IPS-18a (cell line): ENCODE data around the gene UBE2H.

Experiments
- H3K27ac ChIP-seq: one replicate; pipeline ENCODE4 v1.5.1; 2013; ENCODE audit warnings: low read length
- H3K27me3 ChIP-seq: one replicate; pipeline ENCODE4 v1.6.1; 2013; ENCODE audit warnings: mild to moderate bottlenecking, low read length; ENCODE audit not compliant: control insufficient read depth, insufficient read depth
- H3K36me3 ChIP-seq: one replicate; pipeline ENCODE4 v1.6.1; 2013; ENCODE audit warnings: low read depth, low read length; ENCODE audit not compliant: control insufficient read depth
- H3K4me1 ChIP-seq: one replicate; pipeline ENCODE4 v1.6.1; 2013; ENCODE audit warnings: low read depth, low read length; ENCODE audit not compliant: control insufficient read depth
- H3K4me3 ChIP-seq: one replicate; pipeline ENCODE4 v1.5.1; 2013; ENCODE audit warnings: low read length
- H3K9ac ChIP-seq: one replicate; pipeline ENCODE4 v1.6.1; 2013; ENCODE audit warnings: mild to moderate bottlenecking, low read length, moderate library complexity
- H3K9me3 ChIP-seq: one replicate; pipeline ENCODE4 v1.6.1; 2013; ENCODE audit warnings: low read depth, low read length; ENCODE audit not compliant: control insufficient read depth

Gene UBE2H

DNA sequence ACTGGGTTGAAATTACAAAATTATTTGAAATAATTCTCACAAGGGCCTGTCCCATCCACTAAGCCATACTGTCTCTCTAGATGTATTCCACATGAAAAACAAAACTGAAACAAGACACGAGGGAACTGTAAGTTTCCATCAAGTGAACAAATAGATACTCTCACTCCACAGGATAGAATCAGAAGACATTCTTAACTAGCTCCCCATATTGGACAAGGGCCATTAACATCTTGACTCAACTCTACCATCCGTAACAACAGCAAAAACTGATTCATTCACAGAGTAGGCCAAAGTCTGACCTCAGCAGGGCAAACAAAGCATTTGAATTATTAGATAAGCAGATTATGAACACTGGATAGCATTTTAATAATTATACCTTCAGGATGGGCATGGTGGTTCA lies 29.1 kb downstream of the UBE2H start:
- H3K4me1 ChIP-seq, result no peaks in the 10 kb centered on the region
- H3K27ac ChIP-seq, result no peak overlapping the region
- H3K9ac ChIP-seq, result no peak overlapping the region
- H3K36me3 ChIP-seq, result no peaks in the 10 kb centered on the region
- no peak overlapping the region for H3K4me3 ChIP-seq
- H3K9me3 ChIP-seq, result no peaks in the 10 kb centered on the region
- H3K27me3 ChIP-seq, result no peaks in the 10 kb centered on the region

DNA sequence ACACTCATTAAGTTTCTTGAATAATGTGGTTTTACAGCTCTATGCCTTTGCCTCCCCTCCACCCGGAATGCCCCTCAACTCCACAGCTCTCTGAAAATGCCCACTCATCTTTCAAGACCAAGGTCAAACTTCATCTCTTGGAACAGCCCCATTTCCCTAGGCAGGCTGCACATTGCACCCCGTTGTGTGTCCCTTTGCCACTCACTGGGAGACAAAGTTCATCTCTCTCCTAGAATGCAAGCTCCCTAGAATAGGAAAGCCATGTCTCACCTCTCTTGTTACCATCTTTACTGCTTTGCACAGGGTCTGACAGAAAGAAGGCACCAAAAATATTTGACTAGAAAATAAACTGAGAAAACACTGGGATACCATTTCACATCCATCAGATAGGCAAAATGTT lies 33.3 kb downstream of the UBE2H start:
- Histone ChIP-seq H3K4me3 (no peak overlapping the region), H3K27ac (no peak overlapping the region), H3K36me3 (no peaks in the 10 kb centered on the region), H3K27me3 (no peaks in the 10 kb centered on the region), H3K9me3 (no peaks in the 10 kb centered on the region), H3K9ac (no peak overlapping the region), H3K4me1 (peaks cover 9% of the 10 kb centered on the region)

GRCh38 chr7:129918922-129919321 lies 33.8 kb downstream of the UBE2H start:
- Histone ChIP-seq H3K4me3 (no peak overlapping the region), H3K36me3 (no peaks in the 10 kb centered on the region), H3K9me3 (no peaks in the 10 kb centered on the region), H3K27ac (no peak overlapping the region), H3K27me3 (no peaks in the 10 kb centered on the region), H3K4me1 (peaks cover 9% of the 10 kb centered on the region), H3K9ac (no peak overlapping the region)

GRCh38 chr7:129917934-129918333 lies 34.8 kb downstream of the UBE2H start:
- Histone ChIP-seq H3K27ac (no peak overlapping the region), H3K9ac (no peak overlapping the region), H3K4me1 (peaks cover 9% of the 10 kb centered on the region), H3K9me3 (no peaks in the 10 kb centered on the region), H3K36me3 (no peaks in the 10 kb centered on the region), H3K4me3 (no peak overlapping the region), H3K27me3 (no peaks in the 10 kb centered on the region)

GRCh38 chr7:129914536-129915272 lies 38.1 kb downstream of the UBE2H start:
- no peak overlapping the region for H3K4me3 ChIP-seq
- H3K36me3 ChIP-seq, result no peaks in the 10 kb centered on the region
- no peak overlapping the region for H3K27ac ChIP-seq
- no peak overlapping the region for H3K9ac ChIP-seq
- peaks cover 9% of the 10 kb centered on the region for H3K4me1 ChIP-seq
- H3K27me3 ChIP-seq, result no peaks in the 10 kb centered on the region
- H3K9me3 ChIP-seq, result no peaks in the 10 kb centered on the region

GRCh38 chr7:129913428-129913827 lies 39.3 kb downstream of the UBE2H start:
- Histone ChIP-seq H3K27me3 (no peaks in the 10 kb centered on the region), H3K27ac (no peak overlapping the region), H3K36me3 (no peaks in the 10 kb centered on the region), H3K4me3 (no peak overlapping the region), H3K4me1 (peaks cover 19% of the 10 kb centered on the region), H3K9ac (no peak overlapping the region), H3K9me3 (no peaks in the 10 kb centered on the region)

DNA sequence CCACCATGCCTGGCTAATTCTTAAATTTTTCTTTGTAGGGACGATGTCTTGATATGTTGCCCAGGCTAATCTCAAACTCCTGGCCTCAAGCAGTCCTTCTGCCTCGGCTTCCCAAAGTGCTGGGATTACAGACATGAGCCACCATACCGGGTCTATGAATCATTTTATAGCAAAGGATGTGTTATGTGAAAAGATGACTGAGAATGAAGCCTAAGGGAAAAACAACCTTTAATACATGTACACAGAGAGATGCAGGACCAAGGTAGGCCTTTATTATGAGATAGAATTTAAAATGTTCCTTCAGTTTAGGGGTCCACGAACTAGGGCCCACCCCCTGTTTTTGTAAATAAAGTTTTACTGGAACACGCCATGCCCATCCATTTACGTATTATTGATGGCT lies 41.0 kb downstream of the UBE2H start:
- no peaks in the 10 kb centered on the region for H3K9me3 ChIP-seq
- no peak overlapping the region for H3K4me3 ChIP-seq
- peaks cover 13% of the 10 kb centered on the region for H3K4me1 ChIP-seq
- H3K27ac ChIP-seq, result no peak overlapping the region
- no peak overlapping the region for H3K9ac ChIP-seq
- H3K36me3 ChIP-seq, result no peaks in the 10 kb centered on the region
- H3K27me3 ChIP-seq, result no peaks in the 10 kb centered on the region

- H3K9me3 ChIP-seq, result no peaks in the 10 kb centered on the region
- H3K9ac ChIP-seq, result no peak overlapping the region
- H3K4me3 ChIP-seq, result no peak overlapping the region
- H3K27ac ChIP-seq, result no peak overlapping the region
- peaks cover 13% of the 10 kb centered on the region for H3K4me1 ChIP-seq
- no peaks in the 10 kb centered on the region for H3K27me3 ChIP-seq
- no peaks in the 10 kb centered on the region for H3K36me3 ChIP-seq
Measured at GRCh38 chr7:129909669-129910068, 43.1 kb downstream of the UBE2H start.

DNA sequence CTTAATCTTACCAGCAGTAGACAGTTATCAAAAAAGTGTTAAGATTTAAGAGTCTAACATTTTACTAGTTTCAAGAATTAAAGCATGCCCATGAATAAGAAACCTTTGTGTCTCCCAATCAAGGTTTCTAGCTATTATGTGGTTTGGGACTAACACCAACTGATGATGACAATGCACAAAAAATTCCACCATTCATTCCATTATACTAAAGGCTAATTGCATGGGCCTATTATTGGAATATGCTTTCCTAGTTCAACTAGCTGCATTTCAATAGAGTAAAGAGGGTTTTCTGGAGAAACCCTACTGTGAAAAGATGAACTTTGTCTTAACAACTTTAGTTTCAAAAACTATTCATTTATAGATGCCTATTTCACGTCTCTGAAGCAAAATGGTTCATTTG lies 44.6 kb downstream of the UBE2H start:
- H3K4me3 ChIP-seq, result no peak overlapping the region
- no peaks in the 10 kb centered on the region for H3K9me3 ChIP-seq
- H3K9ac ChIP-seq, result no peak overlapping the region
- no peaks in the 10 kb centered on the region for H3K27me3 ChIP-seq
- H3K36me3 ChIP-seq, result no peaks in the 10 kb centered on the region
- H3K4me1 ChIP-seq, result peaks cover 13% of the 10 kb centered on the region
- no peak overlapping the region for H3K27ac ChIP-seq

DNA sequence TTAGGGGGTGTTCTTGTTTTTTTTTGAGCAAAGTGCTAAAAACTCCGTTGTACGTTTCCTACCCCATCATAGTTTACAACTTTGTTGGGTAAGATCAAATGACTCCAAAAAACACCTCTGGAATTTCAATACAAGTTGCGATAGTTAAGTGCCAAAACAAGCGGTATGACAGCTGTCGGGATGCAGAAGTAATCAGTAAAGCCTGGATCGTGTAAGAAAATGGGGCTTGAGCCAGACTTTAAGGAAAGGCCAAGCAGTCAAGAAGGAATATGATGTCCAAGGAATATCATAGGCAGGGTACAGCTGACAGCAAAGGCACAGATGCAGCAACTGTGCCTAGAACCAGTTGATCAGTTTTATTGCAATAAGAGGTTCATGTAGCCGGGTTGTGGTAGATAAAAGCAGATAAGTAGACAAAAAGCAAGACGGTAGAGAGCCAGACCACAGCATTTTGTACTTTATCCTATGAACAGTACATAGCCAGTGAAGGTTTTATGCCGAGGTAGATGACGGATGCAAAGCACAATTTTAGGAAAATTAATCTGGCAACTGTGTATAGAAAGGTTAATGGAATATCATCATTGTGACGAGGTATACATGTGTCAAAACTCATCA lies 45.5 kb downstream of the UBE2H start:
- Histone ChIP-seq H3K27ac (no peak overlapping the region), H3K27me3 (no peaks in the 10 kb centered on the region), H3K9me3 (no peaks in the 10 kb centered on the region), H3K9ac (no peak overlapping the region), H3K4me3 (no peak overlapping the region), H3K36me3 (peaks cover 3% of the 10 kb centered on the region), H3K4me1 (peaks cover 21% of the 10 kb centered on the region)

DNA sequence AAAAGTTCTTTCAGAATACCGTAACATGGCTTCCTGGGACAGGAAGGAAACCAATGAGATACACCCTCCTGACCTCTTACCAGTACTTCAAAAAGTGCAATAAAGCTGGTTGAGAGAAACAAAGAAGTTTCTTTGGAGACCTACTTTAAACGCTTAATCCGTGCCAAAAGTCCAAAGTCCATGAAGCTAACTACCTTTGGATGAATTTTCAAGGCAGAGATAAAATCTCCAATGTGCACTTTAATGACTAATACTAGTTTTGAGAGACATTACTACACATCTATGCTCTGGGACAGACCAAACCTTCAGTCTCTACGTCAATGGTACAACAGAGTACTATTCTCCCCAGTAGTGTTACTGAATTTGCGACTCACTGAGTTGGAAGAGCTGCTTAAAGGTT lies 46.1 kb downstream of the UBE2H start:
- no peak overlapping the region for H3K9ac ChIP-seq
- no peaks in the 10 kb centered on the region for H3K9me3 ChIP-seq
- no peak overlapping the region for H3K4me3 ChIP-seq
- peaks cover 3% of the 10 kb centered on the region for H3K36me3 ChIP-seq
- H3K27ac ChIP-seq, result no peak overlapping the region
- H3K27me3 ChIP-seq, result no peaks in the 10 kb centered on the region
- H3K4me1 ChIP-seq, result peaks cover 21% of the 10 kb centered on the region

DNA sequence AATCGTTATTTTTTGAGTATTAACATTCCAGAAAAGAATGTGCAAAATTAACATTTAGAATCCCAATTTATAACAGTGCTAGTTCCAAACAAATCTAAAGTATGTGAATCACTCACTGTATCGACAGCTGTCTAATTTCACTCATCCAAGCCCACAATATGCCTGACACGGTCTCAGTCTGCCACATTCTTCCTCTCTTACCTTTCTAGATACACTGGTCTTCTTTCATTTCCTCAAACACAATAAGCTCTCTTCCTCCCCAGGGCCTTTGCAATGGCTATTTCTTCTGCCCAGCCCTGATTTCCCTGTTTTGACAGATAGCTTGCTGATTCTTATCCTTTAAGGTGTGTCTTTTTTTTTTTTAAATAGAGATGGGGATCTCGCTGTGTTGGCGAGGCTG lies 48.8 kb downstream of the UBE2H start:
- H3K4me1 ChIP-seq, result peaks cover 15% of the 10 kb centered on the region
- H3K27me3 ChIP-seq, result no peaks in the 10 kb centered on the region
- no peaks in the 10 kb centered on the region for H3K9me3 ChIP-seq
- H3K9ac ChIP-seq, result no peak overlapping the region
- peaks cover 3% of the 10 kb centered on the region for H3K36me3 ChIP-seq
- H3K4me3 ChIP-seq, result no peak overlapping the region
- H3K27ac ChIP-seq, result no peak overlapping the region
